GM18861 (cell line): ENCODE data around the gene AK4.
A peak's percentile ranks its signal among the peaks of the same experiment; 100 is the strongest.
"Not testable (repeated sequence)": the region's sequence is repeated elsewhere in the genome, so short reads cannot be mapped to it uniquely, and the experiment has no call there.

Experiments
- ATAC-seq: cut with Tn5 transposase; IDR thresholded peaks from one replicate; pipeline ENCODE4 v1.9.1; 2021; ENCODE audit not compliant: unreplicated experiment

Gene AK4

GRCh38 chr1:65148178-65148547, at the start of gene AK4:
TSS of gene AK4 (plus strand) at chr1:65148203. CDS start at chr1:65148408, 205 bp downstream.
- ATAC-seq: peak; percentile 3

DNA sequence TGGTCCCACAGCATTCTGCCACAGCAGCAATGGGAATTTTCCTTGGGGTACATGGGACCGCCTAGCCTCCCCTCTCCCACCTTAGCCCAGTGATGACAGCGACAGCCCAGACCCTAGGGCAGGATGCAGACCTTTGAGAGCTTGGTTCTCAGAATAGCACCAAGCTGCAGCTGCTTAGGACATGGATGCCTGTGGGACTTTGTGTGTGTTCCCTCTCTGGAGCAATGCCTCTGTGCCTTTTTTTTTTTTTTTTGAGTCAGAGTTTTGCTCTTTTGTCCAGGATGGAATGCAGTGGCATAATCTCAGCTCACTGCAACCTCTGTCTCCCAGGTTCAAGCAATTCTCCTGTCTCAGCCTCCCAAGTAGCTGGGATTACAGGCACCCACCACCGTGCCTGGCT, 44.2 kb upstream of the AK4 start:
- no peak for ATAC-seq

DNA sequence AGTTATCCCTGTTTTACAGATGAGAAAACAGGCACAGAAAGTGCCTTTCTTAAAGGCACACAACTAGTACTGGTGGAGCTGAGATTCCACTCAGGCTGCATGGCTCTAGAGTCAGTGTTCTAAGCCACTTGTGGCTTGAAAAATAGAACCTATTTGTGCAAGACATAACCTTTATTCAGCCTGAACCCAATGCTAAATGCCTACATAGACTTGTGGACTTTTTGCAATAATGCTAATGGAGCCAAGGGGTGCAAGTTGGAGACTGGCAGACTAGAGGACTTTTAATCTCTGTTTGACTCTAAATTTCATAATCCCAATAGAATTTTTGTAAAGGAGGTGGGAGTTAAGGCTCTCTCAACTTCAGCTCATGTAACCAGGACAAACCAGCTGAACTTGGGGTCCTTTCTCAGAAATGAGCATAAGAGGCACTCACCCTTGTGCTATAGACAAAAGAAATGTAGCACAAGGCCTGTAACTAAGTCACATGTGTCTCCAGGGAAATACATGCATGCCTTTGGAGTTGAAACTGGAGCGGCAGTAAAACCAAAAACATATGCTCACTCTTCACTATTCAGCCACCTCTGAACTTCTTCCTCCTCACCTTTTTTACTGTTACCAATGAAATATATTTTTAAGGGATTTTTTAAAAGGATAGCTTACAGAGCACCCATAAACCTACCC, 43.0 kb upstream of the AK4 start:
- ATAC-seq: no peak

- ATAC-seq: no peak
Observed at GRCh38 chr1:65105596-65105995, 42.4 kb upstream of the AK4 start.

DNA sequence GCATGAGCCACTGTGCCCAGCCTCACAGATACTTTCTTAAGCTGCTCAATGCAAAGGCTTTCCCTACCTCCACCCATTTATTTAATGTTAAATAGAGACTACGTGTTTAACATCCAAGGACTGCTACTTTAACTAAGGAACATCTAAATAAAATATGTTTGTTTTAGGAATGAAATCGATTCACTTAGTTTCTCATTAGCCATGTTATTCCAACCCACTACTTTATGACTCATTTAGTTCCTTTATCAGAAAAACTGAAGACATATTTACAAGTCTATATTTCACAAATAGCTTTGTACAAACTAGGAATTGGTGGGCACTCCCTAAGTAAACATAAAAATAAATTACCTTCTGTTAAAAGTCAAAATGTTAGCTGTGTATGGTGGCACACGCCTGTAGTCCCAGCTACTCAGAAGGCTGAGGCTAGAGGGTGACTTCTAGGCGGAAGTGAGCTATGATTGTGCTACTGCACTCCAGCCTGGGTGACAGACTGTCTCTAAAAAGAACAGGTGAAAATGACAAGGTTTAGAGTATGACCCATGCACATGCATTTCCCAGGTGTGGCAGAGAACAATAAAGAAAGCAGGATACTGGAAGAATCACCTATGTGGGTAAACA, 39.9 kb upstream of the AK4 start:
- no peak for ATAC-seq

GRCh38 chr1:65109487-65109886, 38.5 kb upstream of the AK4 start:
- ATAC-seq: no peak

DNA sequence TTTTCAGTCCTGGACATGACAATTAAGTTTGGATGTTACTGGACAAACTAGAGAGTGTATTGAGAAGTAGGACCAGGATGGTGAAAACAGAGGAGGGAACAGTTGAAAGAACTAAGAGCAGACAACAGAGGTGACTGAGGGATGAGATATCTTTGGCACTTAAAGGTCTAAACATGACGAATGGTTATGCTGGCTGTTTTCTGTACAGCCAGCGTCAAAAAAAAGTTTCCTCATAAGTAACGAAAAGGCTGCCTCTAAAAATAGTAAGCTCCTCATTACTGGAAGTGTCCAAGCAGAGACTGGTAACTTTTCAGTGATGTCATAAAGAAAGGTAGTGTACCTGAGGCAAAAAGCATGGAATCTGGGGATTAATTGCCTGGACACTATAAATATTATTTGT, 35.2 kb upstream of the AK4 start:
- no peak for ATAC-seq

DNA sequence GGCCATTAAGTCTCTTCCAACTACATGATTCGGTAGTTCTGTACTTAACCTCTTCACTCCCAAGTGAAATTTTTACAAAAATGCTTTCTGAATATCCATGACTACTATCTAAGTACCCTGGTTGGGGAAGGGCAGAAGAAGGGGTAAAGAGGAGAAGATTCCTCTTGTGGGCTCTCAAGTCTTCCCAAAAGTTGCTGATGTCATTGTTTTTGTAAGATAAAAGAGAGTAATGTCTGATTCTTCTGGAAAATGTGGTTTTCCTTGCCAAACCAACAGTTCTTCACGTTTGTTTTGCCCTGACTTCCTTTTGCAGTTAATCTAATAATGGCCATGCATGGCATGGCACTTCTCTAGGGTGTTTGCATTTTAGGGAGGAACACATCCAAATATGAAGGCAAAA, 34.7 kb upstream of the AK4 start:
- ATAC-seq: no peak

DNA sequence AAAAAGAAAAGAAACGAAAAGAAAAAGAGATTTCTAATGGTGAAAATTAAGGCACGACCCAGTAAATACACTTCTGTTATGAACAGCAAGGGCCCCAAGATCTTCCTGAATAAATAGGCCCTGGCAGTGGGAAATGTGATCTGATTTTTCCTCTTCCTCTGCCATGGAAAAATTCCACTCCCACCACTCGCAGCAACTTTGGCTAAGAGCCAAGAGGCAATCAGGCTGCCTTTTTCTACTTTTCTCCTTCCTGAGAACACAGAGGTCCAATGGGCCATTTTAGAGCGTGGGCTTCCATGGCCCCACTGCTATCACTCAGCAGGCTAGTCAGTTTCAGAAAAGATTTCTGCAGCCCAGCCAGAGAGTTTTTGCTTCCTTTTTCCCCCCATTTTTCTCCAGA, 33.7 kb upstream of the AK4 start:
- ATAC-seq: no peak

DNA sequence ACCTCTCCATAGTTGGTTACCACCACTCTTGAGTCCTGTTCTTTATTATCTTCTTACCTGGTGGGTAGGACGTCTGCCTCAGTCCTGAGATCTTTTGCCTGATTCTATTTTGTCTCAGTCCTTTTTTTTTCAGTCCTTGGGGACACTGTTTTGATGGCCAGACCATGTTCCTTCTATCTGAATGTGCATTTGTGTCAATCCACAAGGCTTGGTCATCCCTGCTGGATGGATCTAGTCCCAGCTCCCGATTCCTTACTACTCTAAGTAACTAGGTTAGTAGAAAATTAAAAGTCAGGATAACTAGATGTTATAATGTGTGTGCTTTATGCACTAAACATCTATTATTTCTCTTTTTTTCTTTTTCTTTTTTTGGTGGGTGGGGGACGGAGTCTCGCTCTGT, 28.1 kb upstream of the AK4 start:
- ATAC-seq: no peak

DNA sequence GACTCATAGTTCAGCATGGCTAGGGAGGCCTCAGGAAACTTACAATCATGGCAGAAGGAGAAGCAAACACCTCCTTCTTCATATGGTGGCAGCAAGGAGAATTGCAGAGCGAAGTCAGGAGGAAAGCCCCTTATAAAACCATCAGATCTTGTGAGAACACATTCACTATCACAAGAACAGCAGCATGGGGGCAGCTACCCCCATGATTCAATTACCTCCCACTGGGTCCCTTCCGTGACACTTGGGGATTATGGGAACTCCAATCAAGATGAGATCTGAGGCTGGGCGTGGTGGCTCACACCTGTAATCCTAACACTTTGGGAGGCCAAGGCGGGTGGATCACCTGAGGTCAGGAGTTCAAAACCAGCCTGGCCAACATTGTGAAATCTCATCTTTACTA, 18.9 kb upstream of the AK4 start:
- ATAC-seq: not testable (repeated sequence)

DNA sequence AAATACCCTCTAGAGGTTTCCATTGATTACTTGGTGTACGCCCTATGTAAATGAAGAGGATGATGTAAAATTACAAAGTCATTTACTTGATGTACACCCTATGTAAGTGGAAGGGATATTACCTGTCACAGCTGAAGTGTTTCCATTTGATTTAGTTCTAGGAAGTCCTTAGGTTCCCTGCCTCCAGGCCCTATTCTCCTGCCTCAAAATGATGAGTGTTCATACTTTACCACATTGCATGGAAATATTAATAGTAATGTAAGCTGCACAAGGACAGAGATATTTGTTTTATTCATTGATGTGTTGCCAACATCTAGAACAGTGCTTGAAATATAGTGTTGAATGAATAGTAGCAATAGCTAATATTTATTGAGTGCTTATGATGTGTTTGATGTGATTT, 9.5 kb upstream of the AK4 start:
- no peak for ATAC-seq

- not testable (repeated sequence) for ATAC-seq
Observed at GRCh38 chr1:65139793-65140192, 8.2 kb upstream of the AK4 start.

DNA sequence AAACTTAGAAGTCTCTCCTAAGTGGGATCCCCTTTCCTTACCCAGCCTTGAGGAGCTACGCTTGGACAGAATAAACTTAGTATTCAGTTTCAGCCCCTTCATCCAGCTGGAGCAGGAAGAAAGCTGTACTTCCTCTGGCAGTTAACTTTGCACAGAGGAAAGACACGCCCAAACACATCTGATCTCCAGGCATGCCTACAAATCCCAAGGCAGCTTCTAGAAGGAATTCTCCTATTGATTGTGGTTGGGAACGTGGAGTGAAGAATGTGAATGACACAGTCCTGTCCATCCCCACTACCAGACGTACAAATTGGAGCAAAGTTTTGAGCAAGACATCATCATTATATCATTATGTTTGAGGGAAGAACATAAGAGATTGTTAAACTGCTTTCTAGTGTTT, 6.6 kb upstream of the AK4 start:
- ATAC-seq: no peak

GRCh38 chr1:65141918-65142317, 6.1 kb upstream of the AK4 start:
- no peak for ATAC-seq

DNA sequence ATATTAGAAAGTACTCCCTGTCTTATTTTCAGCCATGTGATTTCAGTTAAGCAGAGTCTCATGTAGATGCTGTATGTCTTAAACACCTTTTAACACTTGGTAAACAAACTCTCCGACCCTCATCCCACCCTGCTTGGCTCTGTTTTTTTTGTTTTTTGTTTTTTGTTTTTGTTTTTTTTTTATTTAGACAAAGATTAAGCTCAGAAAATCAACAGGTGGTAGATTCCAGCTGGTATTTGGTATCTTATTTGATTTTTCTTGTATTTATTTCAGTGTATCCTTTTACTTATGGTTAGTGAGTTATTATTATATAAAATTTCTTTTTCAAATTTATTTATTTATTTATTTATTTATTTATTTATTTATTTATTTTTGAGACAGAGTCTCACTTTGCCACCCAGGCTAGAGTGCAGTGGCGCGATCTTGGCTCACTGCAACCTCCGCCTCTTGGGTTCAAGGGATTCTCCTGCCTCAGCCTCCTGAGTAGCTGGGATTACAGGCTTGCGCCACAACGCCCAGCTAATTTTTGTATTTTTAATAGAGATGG, 4.8 kb upstream of the AK4 start:
- ATAC-seq: not testable (repeated sequence)

DNA sequence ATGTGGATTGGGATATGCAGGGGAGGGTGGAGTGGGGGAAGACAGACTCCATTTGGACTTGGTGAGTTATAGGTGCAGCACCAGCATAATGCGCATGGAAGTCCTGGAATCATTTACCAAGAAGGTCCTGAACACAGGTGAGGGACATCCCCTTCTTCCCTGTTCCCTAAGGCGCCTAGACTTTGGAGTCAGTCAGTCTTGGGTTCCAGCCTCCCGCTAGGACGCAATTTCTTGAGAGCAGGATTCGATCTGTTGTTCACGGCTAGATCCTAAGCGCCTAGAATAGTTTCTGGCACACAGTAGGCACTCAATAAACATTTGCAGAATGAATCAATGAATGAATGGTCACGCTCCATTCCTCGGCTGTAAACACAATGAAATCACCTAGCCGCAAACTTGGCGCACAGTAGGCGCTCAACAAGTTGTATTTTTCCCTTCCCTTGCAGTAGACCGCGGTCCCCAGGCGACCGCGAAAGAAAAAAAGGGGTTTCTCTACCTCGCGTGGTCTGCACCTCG, 1.0 kb upstream of the AK4 start:
- ATAC-seq: no peak

GRCh38 chr1:65147424-65148177, 402 bp upstream of the AK4 start:
- peak; percentile 46 for ATAC-seq

- peak; percentile 45 for ATAC-seq
Observed at GRCh38 chr1:65148548-65149350, 746 bp downstream of the AK4 start.

DNA sequence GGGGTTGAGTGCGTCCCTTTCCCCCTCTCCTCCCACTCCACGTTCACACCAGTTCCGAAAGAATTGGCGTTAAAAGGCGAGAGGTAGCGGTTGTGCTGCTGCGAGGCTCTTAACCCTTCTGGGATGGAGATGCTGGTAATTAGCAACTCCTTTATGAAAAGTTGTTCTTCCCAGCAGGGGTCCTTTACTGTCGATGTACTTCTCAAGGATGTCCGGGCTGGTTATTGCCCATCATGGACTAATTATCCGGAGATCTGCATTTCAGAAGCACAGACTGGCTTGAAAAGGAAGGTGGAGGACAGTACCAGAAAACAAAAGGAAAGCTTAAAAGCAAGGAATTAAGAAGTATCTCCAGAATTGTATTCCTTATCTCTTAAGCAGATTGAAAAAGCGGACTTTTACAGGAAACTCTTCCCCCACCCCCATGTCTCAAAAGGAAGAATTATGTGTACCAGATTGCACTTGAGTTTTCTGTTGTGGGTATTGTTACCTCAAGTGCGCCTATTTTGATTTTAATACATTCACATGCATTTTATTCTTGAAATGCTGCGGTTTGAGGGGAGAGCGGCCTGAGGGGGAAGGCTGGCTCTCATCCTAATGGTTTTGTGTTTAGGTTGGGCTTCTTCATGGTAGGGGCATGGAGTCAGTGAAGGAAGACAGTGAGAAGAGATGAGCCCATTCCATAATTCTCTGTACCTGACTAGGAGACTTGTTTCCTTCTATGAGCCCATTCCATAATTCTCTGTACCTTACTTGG, 1.5 kb downstream of the AK4 start:
- ATAC-seq: no peak
